Activated CD4-positive, CD25-positive, alpha-beta regulatory T cell (primary cell): ENCODE measurements around the gene PARN.
"Not testable (repeated sequence)": the region's sequence is repeated elsewhere in the genome, so short reads cannot be mapped to it uniquely, and the experiment has no call there.

Experiments
- DNase-seq, 4 experiments: peaks; one replicate each; lab custom pipeline; 2025; lab: John Stamatoyannopoulos, UW

Gene PARN

DNA sequence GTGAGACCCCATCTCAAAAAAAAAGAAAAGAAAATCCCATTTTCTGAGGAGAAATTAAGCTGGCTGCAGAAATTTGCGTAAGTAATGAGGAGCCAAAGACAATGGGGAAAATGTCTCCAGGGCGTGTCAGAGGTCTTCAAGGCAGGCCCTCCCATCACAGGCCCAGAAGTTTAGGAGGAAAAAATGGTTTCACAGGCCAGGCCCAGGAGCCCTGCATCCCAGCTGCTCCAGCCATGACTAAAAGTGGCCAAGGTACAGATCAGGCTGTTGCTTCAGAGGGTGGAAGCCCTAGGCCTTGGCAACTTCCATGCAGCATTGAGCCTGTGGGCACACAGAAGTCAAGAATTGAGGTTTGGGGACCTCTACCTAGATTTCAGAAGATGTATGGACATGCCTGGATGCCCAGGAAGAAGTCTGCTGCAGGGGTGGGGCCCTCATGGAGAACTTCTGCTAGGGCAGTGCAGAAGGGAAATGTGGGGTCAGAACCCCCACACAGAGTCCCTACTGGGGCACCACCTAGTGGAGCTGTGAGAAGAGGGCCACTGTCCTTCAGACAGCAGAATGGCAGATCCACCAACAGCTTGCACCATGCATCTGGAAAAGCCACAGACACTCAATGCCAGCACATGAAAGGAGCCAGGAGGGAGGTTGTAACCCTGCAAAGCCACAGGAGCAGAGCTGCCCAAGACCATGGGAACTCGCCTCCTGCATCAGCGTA, 55.2 kb downstream of the PARN start:
- not testable (repeated sequence) for DNase-seq

DNA sequence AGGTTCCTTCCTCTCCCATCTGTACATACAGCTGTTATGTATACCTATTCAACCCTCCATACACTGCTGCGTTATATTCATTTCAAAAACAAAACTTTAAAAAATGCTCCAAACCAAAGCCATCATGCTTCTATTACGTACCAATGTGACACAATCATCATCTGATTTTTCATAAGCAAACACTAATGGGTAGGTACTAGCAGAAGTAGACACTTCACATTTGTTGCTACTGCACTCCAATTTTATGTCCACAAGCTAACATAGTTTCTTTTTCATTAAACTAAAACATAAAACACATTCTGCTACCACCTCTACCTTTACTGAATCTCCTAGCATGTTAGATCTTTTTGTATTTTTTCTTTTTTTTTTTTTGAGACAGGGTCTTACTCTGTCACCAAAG, 57.5 kb downstream of the PARN start:
- DNase-seq = no peak

DNA sequence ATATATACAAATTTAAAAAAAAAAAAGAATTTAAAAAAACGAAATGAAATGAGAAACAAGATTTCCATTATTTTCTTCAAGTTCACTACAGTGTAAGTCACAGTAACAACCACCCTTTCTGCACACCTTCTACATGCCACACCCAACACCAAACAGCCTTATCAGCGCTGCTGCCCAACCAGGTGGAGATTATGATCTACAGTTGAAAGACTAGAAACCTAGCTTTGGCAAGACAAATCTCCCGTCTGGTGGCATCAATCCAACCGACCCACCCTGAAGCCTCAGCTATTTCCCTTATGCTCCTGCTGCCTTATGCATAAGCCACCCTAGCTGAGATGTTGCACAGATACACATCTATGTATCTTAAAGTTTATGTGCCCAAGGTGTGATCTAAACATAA, 60.8 kb downstream of the PARN start:
- no peak for DNase-seq

DNA sequence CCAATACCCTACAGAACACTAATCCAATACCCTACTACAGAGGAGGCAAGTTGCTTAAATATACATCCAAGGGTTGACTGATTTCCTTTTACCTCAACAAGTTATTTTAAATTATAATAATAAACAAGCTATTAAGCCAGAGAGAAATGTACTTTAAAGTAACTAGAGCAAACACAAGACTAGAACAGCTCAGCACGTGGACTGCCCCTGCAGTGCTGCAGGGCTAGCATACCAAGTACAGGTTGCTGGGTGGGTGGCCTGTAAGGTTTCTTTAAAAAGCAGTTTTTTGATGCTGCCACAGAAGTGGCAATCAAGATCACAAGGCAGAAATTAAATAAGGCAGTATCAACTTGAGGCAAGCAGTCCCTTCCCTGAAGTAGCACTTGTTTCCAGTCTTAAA, 63.5 kb downstream of the PARN start:
- no peak for DNase-seq

DNA sequence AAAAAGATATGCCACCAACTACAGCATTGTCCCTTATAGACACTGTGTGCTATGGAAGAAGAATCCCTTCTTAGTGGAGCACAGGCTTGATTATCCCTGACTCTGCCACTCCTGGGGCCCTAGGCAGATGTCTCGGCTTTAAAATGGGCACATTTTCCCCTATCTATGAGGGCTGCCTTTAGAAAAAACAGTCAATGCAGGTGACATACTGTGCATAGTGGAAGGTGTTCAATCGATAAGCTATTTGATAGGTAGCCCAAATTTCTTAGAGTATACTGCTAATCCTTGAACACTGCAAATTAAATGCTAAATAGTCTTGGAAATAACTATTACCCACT, 64.4 kb downstream of the PARN start:
- no peak for DNase-seq

DNA sequence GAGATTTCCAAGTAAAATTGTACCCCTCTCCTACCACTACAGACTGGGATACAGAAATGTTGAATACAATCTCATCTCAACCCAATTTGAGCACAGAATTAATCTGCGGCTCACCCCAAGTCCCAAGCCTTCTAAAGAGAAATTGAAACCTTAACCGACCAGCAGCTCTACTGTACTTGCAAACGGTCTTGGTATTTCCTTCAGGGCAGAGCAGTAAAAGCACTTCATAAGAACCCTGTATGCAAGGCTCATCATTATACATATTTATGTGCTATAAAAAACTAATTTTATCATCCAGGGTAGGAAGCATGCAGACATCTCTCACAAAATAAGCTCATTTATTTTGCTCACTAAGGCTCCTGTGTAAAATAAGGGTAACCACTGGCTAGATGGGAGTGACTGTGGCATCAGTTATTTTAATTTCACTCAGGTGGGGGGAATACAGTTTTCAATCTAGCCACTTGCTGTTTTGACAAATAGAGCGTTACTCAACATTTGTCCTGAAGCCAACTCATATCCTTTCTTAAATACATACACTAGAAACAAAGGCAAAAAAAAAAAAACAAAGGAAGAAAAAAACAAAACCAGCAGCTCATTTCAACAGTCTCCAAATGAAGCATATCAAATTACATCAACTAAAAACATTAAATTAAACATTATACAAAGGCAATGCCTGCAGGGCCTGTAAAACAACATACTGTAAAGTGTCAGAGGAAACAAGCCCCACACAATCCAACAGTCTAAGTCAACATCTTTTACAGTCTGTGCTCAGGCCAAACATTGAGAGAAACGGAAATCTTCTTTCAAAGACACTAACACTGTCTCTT, 65.0 kb downstream of the PARN start:
- no peak for DNase-seq

DNA sequence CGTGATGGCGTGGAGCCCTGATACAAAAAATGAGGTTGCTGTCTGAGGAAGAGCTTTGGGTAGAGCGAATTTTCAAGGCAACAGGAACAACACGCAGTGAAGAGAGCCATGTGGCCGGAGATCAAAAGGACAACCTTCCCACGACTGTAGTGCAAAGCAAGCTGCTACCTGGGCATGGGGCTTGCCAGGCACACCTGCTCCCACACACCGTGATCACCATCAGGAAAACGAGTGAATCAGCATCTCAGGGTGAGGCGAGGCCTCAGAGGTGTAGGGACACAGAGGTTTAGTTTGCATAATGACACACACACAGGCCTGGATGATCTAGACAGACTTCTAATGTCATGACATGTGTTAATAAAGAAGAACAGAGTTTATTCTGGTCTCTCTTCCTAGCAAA, 65.7 kb downstream of the PARN start:
- DNase-seq = no peak

DNA sequence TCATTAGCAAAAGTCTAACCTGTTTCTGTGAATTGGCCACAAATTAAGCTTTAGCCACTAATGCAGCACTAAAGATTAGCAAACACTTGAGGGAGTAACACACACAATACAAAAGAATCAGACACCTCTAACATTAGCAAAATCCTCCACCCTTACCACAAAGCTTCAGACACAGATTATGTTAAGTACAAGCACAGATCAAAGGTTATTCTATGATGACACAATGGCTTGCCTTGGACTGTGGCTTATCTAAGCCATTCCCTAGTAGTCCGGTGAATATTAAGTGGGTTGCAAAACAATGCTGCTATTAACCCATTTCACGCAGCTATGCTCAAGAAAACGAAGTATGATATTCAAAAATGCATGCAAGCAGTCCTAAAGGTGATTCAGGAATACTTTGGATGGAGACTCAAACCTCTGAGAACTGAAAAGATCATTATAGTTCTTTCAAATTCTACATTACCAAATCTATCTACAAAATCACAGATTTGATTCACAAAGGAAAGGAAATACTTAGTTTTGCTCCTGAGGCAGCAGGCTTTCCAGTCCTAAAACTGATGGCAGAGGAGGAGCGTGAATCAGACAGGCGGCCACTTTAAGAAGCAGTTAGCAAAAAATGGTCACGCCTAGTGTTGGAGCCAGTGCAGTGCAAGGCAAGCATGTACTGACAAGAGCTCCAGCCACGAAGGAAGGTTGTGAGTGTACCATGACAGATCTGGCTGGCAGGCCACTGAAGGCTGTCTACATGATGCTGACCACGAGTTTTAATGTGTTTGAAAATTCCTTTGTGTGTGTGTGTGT, 67.2 kb downstream of the PARN start:
- DNase-seq = no peak

DNA sequence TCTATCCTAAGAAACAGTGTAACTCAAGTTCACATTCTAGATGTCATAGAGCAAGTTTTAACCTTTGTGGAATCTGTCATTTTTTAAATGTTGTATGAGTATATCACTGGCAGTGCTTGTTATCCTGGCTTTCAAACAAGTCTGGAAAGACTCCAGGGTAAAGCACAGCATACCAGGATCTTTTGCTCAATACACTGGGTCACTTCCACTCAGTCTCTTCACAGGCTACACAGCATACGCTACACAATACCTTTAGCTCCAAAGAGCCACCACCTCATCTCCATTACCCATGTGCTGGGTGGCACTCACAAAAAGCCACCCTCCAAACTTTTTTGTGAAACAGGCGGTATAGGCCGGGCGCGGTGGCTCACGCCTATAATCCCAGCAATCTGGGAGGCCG, 69.5 kb downstream of the PARN start:
- DNase-seq = no peak

DNA sequence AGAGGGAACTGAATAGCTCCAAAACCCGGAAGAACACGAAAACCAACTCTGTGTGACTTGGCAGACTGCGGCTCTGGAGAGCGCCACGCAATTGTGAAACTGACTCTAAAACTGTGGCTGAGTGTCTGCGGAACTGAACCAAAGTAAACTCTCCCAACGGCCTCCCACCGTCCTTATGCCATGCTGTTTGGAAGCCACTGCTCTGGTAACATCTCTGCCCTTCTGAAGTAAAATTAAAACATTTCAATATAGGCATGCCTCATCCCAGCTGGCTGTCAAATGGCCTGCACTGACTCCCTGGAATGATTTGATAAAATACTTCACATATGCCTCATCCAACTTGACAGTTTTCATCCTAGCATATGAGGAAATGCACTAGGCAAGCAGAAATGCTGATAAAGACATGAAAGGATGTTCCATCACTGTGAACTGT, 70.2 kb downstream of the PARN start:
- no peak for DNase-seq

DNA sequence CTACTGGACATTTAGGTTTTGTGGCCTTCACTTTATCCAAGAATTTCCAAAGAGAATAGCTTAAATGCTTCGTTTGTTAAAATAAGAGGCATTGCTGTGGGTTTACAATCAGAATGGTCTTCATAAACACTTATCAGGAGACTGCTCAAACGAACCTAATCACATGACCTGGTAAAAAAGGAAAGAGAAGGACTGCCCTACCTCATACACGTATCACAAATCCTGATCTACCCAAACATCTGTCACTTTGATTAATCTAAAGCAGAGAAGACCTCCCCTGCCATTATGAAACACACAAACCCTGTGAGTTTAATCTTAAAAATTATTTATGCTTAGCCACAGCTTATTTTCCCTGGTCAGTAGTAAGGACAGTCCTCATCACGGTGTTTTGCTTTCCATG, 76.6 kb downstream of the PARN start:
- no peak for DNase-seq

DNA sequence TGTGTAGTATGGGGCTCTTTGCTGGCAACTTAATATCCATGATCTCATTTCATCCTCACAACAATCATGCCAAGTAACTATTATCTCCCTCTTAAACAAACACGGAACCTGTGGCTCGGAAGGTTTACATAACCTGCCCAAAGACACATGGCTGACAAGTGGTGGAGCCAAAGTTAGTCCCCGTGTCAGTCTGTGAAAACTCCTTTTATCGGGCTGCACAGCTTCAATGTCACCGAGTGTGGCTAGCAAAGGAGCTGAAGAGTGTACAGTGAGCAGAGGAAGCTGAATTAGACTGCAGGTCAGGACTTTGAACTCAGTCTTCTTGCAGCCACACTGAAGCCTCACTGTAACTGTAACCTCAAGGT, 80.3 kb downstream of the PARN start:
- no peak for DNase-seq

DNA sequence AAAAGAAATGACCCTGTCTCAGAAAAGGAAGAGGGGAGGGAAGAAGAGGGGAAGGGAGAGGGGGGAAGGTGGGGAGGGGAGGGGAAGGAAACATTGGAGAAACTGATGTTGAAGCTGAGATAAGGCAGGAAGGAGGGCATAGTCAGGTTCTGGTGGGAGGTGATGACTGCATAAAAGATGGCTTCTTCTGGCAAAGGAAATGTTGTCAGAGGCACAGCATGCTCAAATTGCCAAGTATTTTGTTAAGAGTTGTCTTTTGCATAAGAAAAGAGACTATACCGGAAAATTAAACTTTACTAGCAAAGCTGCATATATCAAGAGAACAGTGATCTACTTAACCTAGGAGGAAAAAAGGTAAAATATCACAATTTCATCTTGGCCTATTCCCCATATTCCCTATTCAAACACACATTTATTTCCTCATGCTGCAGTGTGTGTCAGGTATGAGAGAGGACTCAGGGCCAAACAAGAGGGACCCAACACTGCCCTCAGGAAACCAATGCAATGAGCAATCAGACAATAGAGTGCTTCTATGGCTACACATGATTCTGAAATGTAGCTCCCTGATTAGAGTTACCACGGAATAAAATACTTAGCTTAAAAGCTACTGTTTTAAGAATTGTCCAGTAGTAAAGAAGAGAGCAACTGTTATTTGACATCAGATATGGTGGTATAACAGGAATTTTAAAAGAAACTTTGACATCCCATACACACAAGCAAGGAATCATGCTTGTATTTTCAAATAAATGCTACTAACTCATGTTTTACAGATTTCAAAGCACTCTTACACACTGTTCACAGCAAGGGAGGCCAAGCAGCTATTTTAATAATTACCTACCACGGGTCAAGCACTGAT, 80.9 kb downstream of the PARN start:
- DNase-seq = no peak

DNA sequence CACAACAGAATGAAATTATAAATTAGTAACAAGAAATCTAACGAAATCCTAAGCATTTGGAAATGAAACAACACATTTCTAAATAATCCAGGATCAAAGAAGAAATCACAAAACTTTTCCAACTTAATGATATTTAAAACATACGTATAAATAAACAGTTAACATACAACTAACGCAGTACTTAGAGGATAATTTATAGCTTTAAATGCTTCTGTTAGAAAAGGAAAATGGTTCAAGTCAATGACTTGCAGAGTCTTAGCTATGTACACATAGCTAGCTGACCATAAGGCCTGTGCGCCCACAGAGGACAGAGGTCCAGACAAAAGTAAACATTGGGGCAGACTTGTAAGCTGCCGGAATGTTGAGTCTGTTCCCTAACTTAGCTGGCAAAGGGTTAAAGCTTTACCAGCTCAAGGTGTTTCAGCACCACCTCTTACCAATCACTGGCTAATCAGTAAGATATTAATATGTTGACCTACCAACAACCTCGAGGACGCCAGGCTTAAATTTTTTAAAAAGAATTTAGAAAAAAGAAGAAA, 84.6 kb downstream of the PARN start:
- DNase-seq = no peak

DNA sequence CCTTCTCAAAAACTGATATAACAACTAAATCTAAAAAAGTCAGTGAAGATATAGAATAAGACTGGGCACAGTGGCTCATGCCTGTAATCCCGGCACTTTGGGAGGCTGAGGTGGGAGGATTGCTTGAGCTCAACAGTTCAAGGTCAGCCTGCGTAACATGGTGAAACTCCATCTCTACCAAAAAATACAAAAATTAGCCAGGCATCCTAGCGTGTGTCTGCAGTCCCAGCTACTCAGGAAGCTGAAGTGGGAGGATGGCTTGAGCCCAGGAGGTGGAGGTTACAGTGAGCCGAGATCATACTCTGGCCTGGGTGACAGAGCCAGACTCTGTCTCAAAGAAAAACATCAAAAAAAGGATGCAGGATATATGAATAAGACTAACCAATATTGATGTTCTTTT, 85.2 kb downstream of the PARN start:
- DNase-seq = not testable (repeated sequence)

DNA sequence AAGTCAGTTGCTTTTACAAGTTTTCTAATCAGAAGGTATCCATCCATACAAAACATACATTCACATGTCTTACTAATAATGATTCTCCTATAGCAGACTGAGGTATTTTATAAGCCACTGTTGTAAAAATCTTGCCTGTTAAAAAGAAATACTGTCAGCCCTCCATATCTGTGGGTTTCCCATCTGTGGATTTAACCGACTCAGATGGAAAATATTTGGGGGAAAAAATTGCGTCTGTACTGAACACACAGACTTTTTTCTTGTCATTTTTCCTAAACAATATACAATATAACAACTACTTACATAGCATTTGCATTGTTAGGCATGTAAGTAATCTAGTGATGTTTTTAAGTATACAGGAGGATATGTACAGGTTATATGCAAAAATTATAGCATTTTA, 90.4 kb downstream of the PARN start:
- no peak for DNase-seq

DNA sequence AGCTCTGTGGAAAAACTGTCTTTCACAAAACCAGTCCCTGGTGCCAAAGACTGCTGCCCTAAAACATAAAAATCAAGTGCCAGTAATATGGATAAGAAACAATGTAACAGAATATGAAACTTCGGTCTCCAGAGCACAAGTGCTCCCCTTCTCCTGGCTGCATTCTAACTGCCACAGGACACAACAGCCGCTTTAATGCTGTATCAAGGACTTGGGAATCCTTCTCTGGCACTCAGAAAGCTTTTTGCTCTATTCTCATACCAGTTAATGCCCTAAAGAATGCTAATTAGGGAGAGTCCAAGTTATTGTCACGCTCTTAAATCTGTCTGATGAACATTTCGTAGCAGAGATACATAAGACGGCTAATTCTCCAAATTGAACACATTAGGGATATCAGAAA, 90.9 kb downstream of the PARN start:
- no peak for DNase-seq

DNA sequence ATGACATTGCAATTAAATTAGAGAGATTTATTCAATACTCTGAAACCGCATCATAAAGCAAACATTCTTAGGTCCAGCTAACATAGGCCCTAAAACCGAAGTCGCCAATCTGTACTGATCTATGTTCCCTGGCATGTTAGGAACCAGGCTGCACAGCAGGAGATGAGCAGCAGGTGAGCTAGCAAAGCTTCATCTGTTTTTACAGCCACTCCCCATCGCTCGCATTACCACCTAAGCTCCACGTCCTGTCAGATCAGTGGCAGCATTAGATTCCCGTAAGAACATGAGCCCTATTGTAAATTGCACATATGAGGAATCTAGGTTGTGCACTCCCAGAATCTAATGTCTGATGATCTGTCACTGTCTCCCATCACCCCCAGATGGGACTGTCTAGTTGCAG, 91.5 kb downstream of the PARN start:
- DNase-seq = no peak

DNA sequence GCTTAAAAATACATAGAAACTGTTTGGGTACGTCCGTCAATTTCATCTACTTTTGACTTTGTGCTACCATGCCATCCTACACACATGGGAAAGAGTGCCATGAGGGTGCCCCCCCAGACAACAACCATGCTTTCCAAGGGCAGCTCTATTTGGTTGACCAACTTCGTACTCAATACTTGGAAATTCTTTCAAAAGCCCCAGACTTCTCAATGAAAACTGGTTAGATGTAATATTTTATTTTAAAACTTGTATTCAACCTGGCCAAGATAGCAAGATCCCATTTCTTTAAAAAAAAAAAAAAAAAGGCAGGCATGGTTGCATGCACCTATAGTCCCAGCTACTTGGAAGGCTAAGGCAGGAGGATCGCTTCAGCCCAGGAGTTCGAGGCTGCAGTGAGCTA, 98.4 kb downstream of the PARN start:
- DNase-seq = no peak

DNA sequence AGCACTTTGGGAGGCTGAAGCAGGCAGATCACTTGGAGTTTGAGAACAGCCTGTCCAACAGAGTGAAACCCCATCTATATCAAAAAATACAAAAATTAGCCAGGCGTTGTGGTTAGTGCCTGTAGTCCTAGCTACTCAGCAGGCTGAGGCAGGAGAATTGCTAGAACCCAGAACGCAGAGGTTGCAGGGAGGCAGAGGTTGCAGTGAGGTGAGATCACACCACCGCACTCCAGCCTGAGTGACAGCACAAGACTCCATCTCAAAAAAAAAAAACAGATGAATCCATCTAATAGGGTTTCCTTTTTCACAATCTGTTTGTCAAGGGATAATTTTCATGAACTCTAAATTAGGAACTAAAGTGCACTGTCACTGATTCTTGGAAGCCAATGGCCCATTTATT, 99.0 kb downstream of the PARN start:
- no peak for DNase-seq

DNA sequence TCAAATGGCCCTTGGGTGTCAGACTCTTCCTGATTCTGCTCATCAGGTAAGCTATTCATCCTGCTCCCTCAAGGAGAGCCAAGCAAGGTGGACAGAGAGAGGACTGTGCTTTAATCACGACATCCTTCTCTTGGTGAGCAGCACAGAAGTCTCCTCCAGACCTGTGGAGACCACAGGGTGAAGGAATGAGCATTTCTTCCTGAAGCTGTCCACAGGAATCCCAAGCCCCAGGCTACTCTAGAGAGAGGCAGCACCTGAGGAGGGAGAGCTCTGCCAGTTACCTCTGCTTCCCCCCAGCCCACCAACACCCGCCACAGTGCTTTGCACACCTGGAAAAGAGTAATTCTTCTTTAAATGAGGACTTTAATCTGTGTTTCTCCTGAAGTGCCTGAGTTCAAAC, 100.0 kb downstream of the PARN start:
- DNase-seq = no peak
